Endothelial cell of umbilical vein (primary cell): ENCODE results near the gene TTR. TPM values are rescaled to one million over a fixed set of nuclear protein-coding genes. Genes with fewer than 3 reads are reported as not detected.

ENCODE experiments used
- BruUV-seq: library from RNA; stranded (reverse); fragments of 400-500 nt; replicated peaks from 2 replicates; lab custom pipeline; 2021; lab: Mats Ljungman, UMichigan
- CTCF ChIA-PET: fragments of 300-600, 350-600 bp; sonication (Branson Sonifier 250); formaldehyde crosslinking; loops from one replicate; lab custom pipeline; 2021; ENCODE audit warnings: antibody characterized with exemption, inconsistent platforms; lab: Charles Lee
- POLR2A ChIA-PET: fragments of 300-600, 350-600 bp; sonication (Branson Sonifier 250); formaldehyde crosslinking; loops from one replicate; lab custom pipeline; 2021; ENCODE audit warnings: antibody characterized with exemption, inconsistent platforms; lab: Charles Lee
- DNase-seq: peaks from one replicate; pipeline ENCODE4 v3.0.0-alpha.2; 2011; ENCODE audit warnings: low read depth, low spot score
- FAIRE-seq: peaks from 2 replicates; lab custom pipeline; 2011; peaks lifted over from hg19 to GRCh38; lab: Jason Lieb, UNC
- H2AFZ ChIP-seq: 2 replicates; pipeline ENCODE4 v1.6.0; 2012; ENCODE audit warnings: low read depth, low read length, control low read depth, inconsistent platforms
- H3K27ac ChIP-seq: 2 replicates; pipeline ENCODE4 v1.5.1; 2011; ENCODE audit warnings: low read depth, mild to moderate bottlenecking, control low read depth, low read length, moderate library complexity; ENCODE audit not compliant: insufficient read depth
- H3K27me3 ChIP-seq, 2 experiments: 2 replicates each; pipeline versions ENCODE4 v1.6.0 to v1.6.1; 2011; ENCODE audit warnings: low read length in 2 of 2, mixed read lengths in 1 of 2; ENCODE audit not compliant: control insufficient read depth in 2 of 2, insufficient read depth in 2 of 2
- H3K36me3 ChIP-seq, 2 experiments: 2 replicates in 1 of 2; 3 replicates in 1 of 2; pipeline ENCODE4 v1.5.1; 2011; ENCODE audit warnings: low read length in 2 of 2, mild to moderate bottlenecking in 1 of 2, moderate library complexity in 1 of 2; ENCODE audit not compliant: control insufficient read depth in 2 of 2, insufficient read depth in 2 of 2; ENCODE audit errors: extremely low read depth in 1 of 2
- H3K4me1 ChIP-seq: 3 replicates; pipeline ENCODE4 v1.5.1; 2011; ENCODE audit warnings: mild to moderate bottlenecking, low read length; ENCODE audit not compliant: control insufficient read depth, insufficient read depth; ENCODE audit errors: extremely low read depth
- H3K4me2 ChIP-seq: 2 replicates; pipeline ENCODE4 v1.6.1; 2011; ENCODE audit warnings: low read length, control low read depth, mixed read lengths; ENCODE audit not compliant: insufficient read depth
- H3K4me3 ChIP-seq, 3 experiments: fragments of 200-600 bp in 1 of 3; sonication (generic), shearing (Covaris generic) in 1 of 3; replicated peaks in 1 of 3; 2 replicates each; pipeline ENCODE4 v1.5.1; 2011 to 2016; ENCODE audit warnings: control low read depth in 3 of 3, low read length in 3 of 3, mild to moderate bottlenecking in 2 of 3, inconsistent platforms in 1 of 3, low read depth in 1 of 3, moderate library complexity in 1 of 3; ENCODE audit not compliant: insufficient read depth in 1 of 3
- H3K79me2 ChIP-seq: 2 replicates; pipeline ENCODE4 v1.6.0; 2012; ENCODE audit warnings: low read length, inconsistent platforms; ENCODE audit not compliant: control insufficient read depth, insufficient read depth
- H3K9ac ChIP-seq: replicated peaks from 2 replicates; pipeline ENCODE3; 2011; ENCODE audit warnings: low read length, control low read depth; ENCODE audit not compliant: insufficient read depth; ENCODE audit errors: extremely low read depth
- H3K9me1 ChIP-seq: replicated peaks from 3 replicates; pipeline ENCODE4 v1.6.0; 2011; ENCODE audit warnings: mild to moderate bottlenecking, low read length; ENCODE audit not compliant: control insufficient read depth, insufficient read depth; ENCODE audit errors: extremely low read depth
- H3K9me3 ChIP-seq: replicated peaks from 2 replicates; pipeline ENCODE4 v1.5.1; 2012; ENCODE audit warnings: low read length, inconsistent platforms; ENCODE audit not compliant: control insufficient read depth, insufficient read depth
- H4K20me1 ChIP-seq: replicated peaks from 2 replicates; pipeline ENCODE3; 2011; ENCODE audit warnings: mild to moderate bottlenecking, low read length; ENCODE audit not compliant: control insufficient read depth, insufficient read depth; ENCODE audit errors: extremely low read depth
- CTCF ChIP-seq, 2 donors: IDR thresholded peaks; 1 replicate in 1 of 2; 2 replicates in 1 of 2; pipeline ENCODE4 v1.5.1; 2011; ENCODE audit warnings: low read length in 2 of 2, mild to moderate bottlenecking in 2 of 2, moderate library complexity in 2 of 2, control low read depth in 1 of 2, inconsistent platforms in 1 of 2, low read depth in 1 of 2; ENCODE audit not compliant: insufficient read depth in 1 of 2; ENCODE audit errors: extremely low read depth in 1 of 2
- EZH2 ChIP-seq: IDR thresholded peaks from 2 replicates; pipeline ENCODE4 v1.6.1; 2012; ENCODE audit warnings: borderline replicate concordance, low read depth, mild to moderate bottlenecking, moderate library complexity, low read length, inconsistent platforms; ENCODE audit not compliant: severe bottlenecking
- FOS ChIP-seq: IDR thresholded peaks from 2 replicates; pipeline ENCODE4 v1.6.1; 2011; ENCODE audit warnings: mild to moderate bottlenecking, low read length, moderate library complexity, borderline replicate concordance; ENCODE audit not compliant: insufficient read depth
- GATA2 ChIP-seq: IDR thresholded peaks from 2 replicates; pipeline ENCODE4 v1.7.0; 2011; ENCODE audit warnings: low read depth, mild to moderate bottlenecking, moderate library complexity, mixed read lengths, low read length; ENCODE audit not compliant: insufficient read length, insufficient read depth
- JUN ChIP-seq: IDR thresholded peaks from 2 replicates; pipeline ENCODE4 v1.6.1; 2011; ENCODE audit warnings: borderline replicate concordance, low read depth; ENCODE audit not compliant: insufficient read length, insufficient read depth
- MAX ChIP-seq: IDR thresholded peaks from 2 replicates; pipeline ENCODE4 v1.6.1; 2011; ENCODE audit not compliant: insufficient read depth, insufficient read length
- MYC ChIP-seq: IDR thresholded peaks from one replicate; pipeline ENCODE4 v1.6.1; 2011; ENCODE audit warnings: mild to moderate bottlenecking, low read depth, low read length
- POLR2A ChIP-seq: IDR thresholded peaks from 2 replicates; pipeline ENCODE4 v1.6.1; 2012; ENCODE audit warnings: low read depth, mild to moderate bottlenecking, control low read depth, low read length
- POLR2AphosphoS5 ChIP-seq: IDR thresholded peaks from 2 replicates; pipeline ENCODE4 v1.6.1; 2012; ENCODE audit warnings: low read depth, mild to moderate bottlenecking, control low read depth, low read length, moderate library complexity; ENCODE audit not compliant: insufficient read depth
- dilution Hi-C: fragments of 300-500 bp; cut with MboI; formaldehyde crosslinking; loops from one replicate; pipeline ENCODE4 v1.15.0; 2019; ENCODE audit warnings: low sequenced_read_pairs; ENCODE audit not compliant: extremely low pct_ligation_motif_present
- intact Hi-C: fragments of 100-400 bp; cut with micrococcal nuclease; formaldehyde crosslinking; loops from one replicate; pipeline ENCODE4 v1.10.0; 2022
- polyA plus RNA-seq, 4 experiments: library from polyadenylated mRNA; depleted of rRNA in 3 of 4; stranded (reverse) in 3 of 4; unstranded in 1 of 4; fragments of >200 nt; gene quantifications; 2 replicates each; pipeline versions ENCODE4 v1.2.1 to v1.2.3, GENCODE V29; 2011 to 2012; ENCODE audit warnings: missing spikeins in 1 of 4
- total RNA-seq: library from RNA; stranded (reverse); gene quantifications from 2 replicates; pipeline ENCODE4 v1.2.3, GENCODE V29; 2021

Gene TTR
- total and polyA plus RNA-seq, 2 donors (not counting 3 experiments of a cell fraction or from before 2014, with no cell fraction given): not detected

- no peak overlapping the region for H3K4me2 ChIP-seq
- FAIRE-seq (no peak), DNase-seq (no peak)
- dilution Hi-C loops (no loop called here), intact Hi-C loops (no loop called here)
- H3K36me3 ChIP-seq: no peaks in the 10 kb centered on the region
- H2AFZ ChIP-seq: no peak overlapping the region
- H3K4me1 ChIP-seq: peaks cover 4% of the 10 kb centered on the region
- CTCF ChIA-PET: interaction anchor here (1.3 to 2.5 kb wide), 2 partner anchors 33 to 145 kb away, joined by 4 to 6 read pairs; no protein-coding TSS in a partner anchor
- no peaks in the 10 kb centered on the region for H3K79me2 ChIP-seq
- TF ChIP-seq POLR2AphosphoS5 (no peak), CTCF (IDR thresholded peaks at IDR 0.05; ENCODE audit: extremely low read depth in 1 of 2, insufficient read depth in 1 of 2, low read depth in 1 of 2, low read length in 2 of 2) (no peak), FOS (no peak), MAX (no peak), EZH2 (no peak), POLR2A (no peak), JUN (no peak), GATA2 (no peak), MYC (no peak)
- no peaks in the 10 kb centered on the region for H3K9me3 ChIP-seq
- no peak overlapping the region for H3K9ac ChIP-seq
- no TSS peak for BruUV-seq
- H3K9me1 ChIP-seq: no peaks in the 10 kb centered on the region
- peaks cover 0 to 2% of the 10 kb centered on the region in 2 experiments for H3K27me3 ChIP-seq
- H3K4me3 ChIP-seq: no peak overlapping the region
- H3K27ac ChIP-seq: no peak overlapping the region
- POLR2A ChIA-PET: no interaction called here
- H4K20me1 ChIP-seq: no peaks in the 10 kb centered on the region
Observed at GRCh38 chr18:31577195-31577594, 14.5 kb upstream of the TTR start.
